ENCODE data around the gene ADAMTSL1. TPM values are rescaled to one million over a fixed set of nuclear protein-coding genes. Genes with fewer than 3 reads are reported as not detected.

ADAMTSL1 gene
- total RNA-seq, 1 experiment from 2014 or later, result not detected

GRCh38 chr9:18703151-18703900, 229.4 kb downstream of the ADAMTSL1 start:
- intact Hi-C loops (cut with micrococcal nuclease), result no loop called here
- no peaks in the 10 kb centered on the region for H3K4me1 ChIP-seq (ENCODE audit: control insufficient read depth in 1 of 2, insufficient read depth in 2 of 2, low read length in 2 of 2)
- no peak overlapping the region for H3K4me3 ChIP-seq (replicated peaks in 1 of 2; ENCODE audit: low read depth in 1 of 2, low read length in 2 of 2)
- H3K9me2 ChIP-seq (ENCODE audit: insufficient read depth), result no peaks in the 10 kb centered on the region
- BruUV-seq (replicated peaks), result no TSS peak
- RAD21 ChIA-PET (ENCODE audit: low non-redundant PET in 1 of 2, low total read pairs in 2 of 2, uncharacterized antibody in 2 of 2, unreplicated experiment in 2 of 2), result no interaction called here
- no peak overlapping the region for H2AFZ ChIP-seq (ENCODE audit: low read depth, low read length, poor library complexity, severe bottlenecking)
- no peak for TF ChIP-seq EZH2phosphoT487 (IDR thresholded peaks at IDR 0.05; ENCODE audit: borderline replicate concordance)
- no peak for TF ChIP-seq POLR2AphosphoS5 (IDR thresholded peaks at IDR 0.05; ENCODE audit: low read depth, low read length)
- TF ChIP-seq SRF (IDR thresholded peaks at IDR 0.05; ENCODE audit: low read depth), result no peak
- no peak for TF ChIP-seq ZBTB33 (IDR thresholded peaks at IDR 0.05; ENCODE audit: extremely low read depth, insufficient replicate concordance, low read length)
- no peak for TF ChIP-seq EZH2 (IDR thresholded peaks at IDR 0.05)
- no peak for TF ChIP-seq MAX (IDR thresholded peaks at IDR 0.05)
- no peak for TF ChIP-seq YY1 (IDR thresholded peaks at IDR 0.05; ENCODE audit: extremely low read depth, insufficient replicate concordance, low read depth, low read length)
- TF ChIP-seq CTCF (IDR thresholded peaks at IDR 0.05 in 2 of 3, conservative IDR thresholded peaks at IDR 0.05 in 1 of 3; ENCODE audit: borderline replicate concordance in 1 of 3, insufficient read depth in 1 of 3, low read depth in 2 of 3, low read length in 2 of 3), result no peak
- TF ChIP-seq EGR1 (IDR thresholded peaks at IDR 0.05; ENCODE audit: low read depth), result no peak
- TF ChIP-seq CEBPB (IDR thresholded peaks at IDR 0.05; ENCODE audit: low read depth), result no peak
- no peak for TF ChIP-seq ZFX (IDR thresholded peaks at IDR 0.05)
- no peak for TF ChIP-seq FOSL1 (IDR thresholded peaks at IDR 0.05; ENCODE audit: low read depth)
- no peak for TF ChIP-seq ZNF274 (IDR thresholded peaks at IDR 0.05; ENCODE audit: low read depth, low read length)
- TF ChIP-seq JUND (IDR thresholded peaks at IDR 0.05), result no peak
- H3K79me2 ChIP-seq (ENCODE audit: insufficient read depth, low read length), result no peaks in the 10 kb centered on the region
- H3K36me3 ChIP-seq (ENCODE audit: control insufficient read depth in 1 of 2, insufficient read depth in 2 of 2, low read length in 2 of 2), result no peaks in the 10 kb centered on the region
- no peaks in the 10 kb centered on the region for H4K20me1 ChIP-seq (ENCODE audit: insufficient read depth)
- no peak overlapping the region for H3K27ac ChIP-seq (ENCODE audit: low read depth, low read length)
- no peaks in the 10 kb centered on the region for H3K9me3 ChIP-seq (ENCODE audit: control insufficient read depth in 1 of 2, insufficient read depth in 1 of 2, low read depth in 1 of 2, low read length in 2 of 2)
- ATAC-seq, result no peak
- 0 out of 2 replicates have a peak, but pooled peaks cover 3% of the 10 kb centered on the region for H3K27me3 ChIP-seq (ENCODE audit: insufficient read depth, low read length)
- POLR2A ChIA-PET, result no interaction called here
- H3K4me2 ChIP-seq (ENCODE audit: low read length), result no peak overlapping the region
- no peak overlapping the region for H3K9ac ChIP-seq (ENCODE audit: low read length)
- DNase-seq (ENCODE audit: low read depth, low spot score), result no peak
- CTCF ChIA-PET, result no interaction called here
